WTC11 (cell line): ENCODE measurements around the gene KICS2.

Experiments used
- CTCF ChIP-seq: fragments of 200-600 bp; IDR thresholded peaks from 2 replicates; pipeline ENCODE4 v1.8.0; 2022; ENCODE audit warnings: antibody characterized with exemption
- GABPB1 ChIP-seq: sonication (generic); formaldehyde crosslinking; IDR thresholded peaks from 2 replicates; pipeline ENCODE4 v1.8.1; 2023; ENCODE audit warnings: mild to moderate bottlenecking, missing genetic modification reagents
- NR2C2 ChIP-seq: sonication (generic); formaldehyde crosslinking; IDR thresholded peaks from 2 replicates; pipeline ENCODE4 v1.8.0; 2022; ENCODE audit warnings: mild to moderate bottlenecking, missing genetic modification reagents
- TF ChIP-seq, protein P1 (sequence below): sonication (generic); formaldehyde crosslinking; IDR thresholded peaks from 2 replicates; pipeline ENCODE4 v1.8.0; 2023; ENCODE audit warnings: mild to moderate bottlenecking, missing genetic modification reagents
- TF ChIP-seq, protein P2 (sequence below): sonication (generic); formaldehyde crosslinking; conservative IDR thresholded peaks from 2 replicates; pipeline ENCODE4 v1.8.1; 2022; ENCODE audit warnings: mild to moderate bottlenecking, missing genetic modification reagents

- TF ChIP-seq CTCF (no peak), GABPB1 (CRISPR knock-in tag) (no peak), NR2C2 (CRISPR knock-in tag) (no peak)
- TF ChIP-seq, protein P1, sequence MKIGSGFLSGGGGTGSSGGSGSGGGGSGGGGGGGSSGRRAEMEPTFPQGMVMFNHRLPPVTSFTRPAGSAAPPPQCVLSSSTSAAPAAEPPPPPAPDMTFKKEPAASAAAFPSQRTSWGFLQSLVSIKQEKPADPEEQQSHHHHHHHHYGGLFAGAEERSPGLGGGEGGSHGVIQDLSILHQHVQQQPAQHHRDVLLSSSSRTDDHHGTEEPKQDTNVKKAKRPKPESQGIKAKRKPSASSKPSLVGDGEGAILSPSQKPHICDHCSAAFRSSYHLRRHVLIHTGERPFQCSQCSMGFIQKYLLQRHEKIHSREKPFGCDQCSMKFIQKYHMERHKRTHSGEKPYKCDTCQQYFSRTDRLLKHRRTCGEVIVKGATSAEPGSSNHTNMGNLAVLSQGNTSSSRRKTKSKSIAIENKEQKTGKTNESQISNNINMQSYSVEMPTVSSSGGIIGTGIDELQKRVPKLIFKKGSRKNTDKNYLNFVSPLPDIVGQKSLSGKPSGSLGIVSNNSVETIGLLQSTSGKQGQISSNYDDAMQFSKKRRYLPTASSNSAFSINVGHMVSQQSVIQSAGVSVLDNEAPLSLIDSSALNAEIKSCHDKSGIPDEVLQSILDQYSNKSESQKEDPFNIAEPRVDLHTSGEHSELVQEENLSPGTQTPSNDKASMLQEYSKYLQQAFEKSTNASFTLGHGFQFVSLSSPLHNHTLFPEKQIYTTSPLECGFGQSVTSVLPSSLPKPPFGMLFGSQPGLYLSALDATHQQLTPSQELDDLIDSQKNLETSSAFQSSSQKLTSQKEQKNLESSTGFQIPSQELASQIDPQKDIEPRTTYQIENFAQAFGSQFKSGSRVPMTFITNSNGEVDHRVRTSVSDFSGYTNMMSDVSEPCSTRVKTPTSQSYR (CRISPR knock-in tag), result no peak
- TF ChIP-seq, protein P2, sequence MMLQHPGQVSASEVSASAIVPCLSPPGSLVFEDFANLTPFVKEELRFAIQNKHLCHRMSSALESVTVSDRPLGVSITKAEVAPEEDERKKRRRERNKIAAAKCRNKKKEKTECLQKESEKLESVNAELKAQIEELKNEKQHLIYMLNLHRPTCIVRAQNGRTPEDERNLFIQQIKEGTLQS (CRISPR knock-in tag), result no peak
Observed at GRCh38 chr12:64181430-64182291, 40.4 kb downstream of the KICS2 start.
